ENCODE measurements around the gene IKZF1. TPM values are rescaled to one million over a fixed set of nuclear protein-coding genes. Genes with fewer than 3 reads are reported as not detected.

IKZF1 gene
- polyA plus RNA-seq, 2 donors: 1.0 to 1.1 TPM

DNA sequence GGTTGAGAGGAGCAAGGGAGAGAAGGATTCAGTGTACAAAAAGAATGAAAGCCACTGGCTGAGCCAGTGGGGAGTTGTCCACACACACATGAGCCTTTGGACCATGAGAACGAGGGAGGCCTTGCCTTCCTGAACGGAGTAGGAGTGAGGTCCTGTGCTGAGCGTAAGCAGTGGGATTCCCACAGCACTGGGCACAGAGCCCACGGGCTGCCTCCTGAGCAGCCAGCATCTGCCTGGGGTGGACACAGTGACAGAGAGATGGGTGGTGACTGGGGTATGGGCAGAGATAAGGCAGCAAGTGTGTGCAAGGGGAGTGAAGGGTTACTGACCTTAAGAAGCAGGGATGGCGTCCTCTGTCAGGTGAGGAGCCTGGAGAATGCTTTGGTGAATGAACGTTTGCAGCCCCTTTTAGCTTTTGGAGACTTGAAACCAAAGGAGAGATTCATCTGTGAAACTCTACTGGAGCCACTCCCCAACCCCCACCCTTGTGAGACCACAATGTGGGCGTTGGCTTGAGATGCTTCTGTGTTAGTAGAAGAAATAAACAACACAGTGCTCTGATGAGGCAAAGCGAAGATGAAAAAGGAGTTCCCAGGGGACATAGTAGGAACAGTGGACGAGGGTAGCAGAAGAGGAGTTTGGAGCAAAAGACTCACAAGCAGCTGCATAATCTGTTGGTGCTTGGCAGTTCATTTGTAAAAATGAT is 89.2 kb downstream of the IKZF1 start:
- H3K4me1 ChIP-seq (ENCODE audit: control insufficient read depth in 2 of 2, insufficient read depth in 2 of 2, low read length in 1 of 2): peaks cover 0 to 3% of the 10 kb centered on the region in 2 donors
- H3K27ac ChIP-seq (ENCODE audit: low read depth in 2 of 2, low read length in 1 of 2): no peak overlapping the region
- no peaks in the 10 kb centered on the region for H3K27me3 ChIP-seq (ENCODE audit: control insufficient read depth in 1 of 2, insufficient read depth in 2 of 2, low read length in 2 of 2)
- 62 to 64% methylated on average over 9 of the region's 9 CpGs for WGBS, 2 donors
- no peaks in the 10 kb centered on the region for H3K9me3 ChIP-seq (ENCODE audit: control insufficient read depth in 2 of 2, insufficient read depth in 1 of 2, low read depth in 1 of 2, low read length in 1 of 2)
- no peaks in the 10 kb centered on the region for H3K36me3 ChIP-seq (ENCODE audit: control insufficient read depth in 2 of 2, insufficient read depth in 2 of 2, low read length in 1 of 2)
- no peak overlapping the region for H3K4me3 ChIP-seq (ENCODE audit: low read depth in 1 of 2, low read length in 2 of 2)

DNA sequence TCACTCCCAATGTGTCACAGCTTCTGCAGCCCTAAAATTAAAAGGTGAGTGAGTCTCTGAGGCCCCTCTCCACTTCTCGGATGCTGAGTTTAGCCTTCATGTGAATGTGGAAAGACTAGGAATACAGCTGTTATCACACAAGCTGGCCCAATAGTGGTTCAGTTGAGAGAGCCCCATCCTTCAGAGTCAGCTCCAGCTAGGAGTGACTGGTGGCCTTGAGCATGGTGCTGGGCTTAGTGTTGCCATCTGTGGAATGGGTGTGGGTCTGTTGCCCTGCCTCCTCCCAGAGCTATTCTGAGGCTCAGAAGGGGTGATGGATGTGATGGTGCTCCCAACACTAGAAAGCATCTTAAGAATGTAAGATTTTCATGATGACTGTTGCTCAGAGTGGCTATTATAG is 89.8 kb downstream of the IKZF1 start:
- H3K4me3 ChIP-seq (ENCODE audit: low read depth in 1 of 2, low read length in 2 of 2): no peak overlapping the region
- H3K9me3 ChIP-seq (ENCODE audit: control insufficient read depth in 2 of 2, insufficient read depth in 1 of 2, low read depth in 1 of 2, low read length in 1 of 2): no peaks in the 10 kb centered on the region
- H3K27me3 ChIP-seq (ENCODE audit: control insufficient read depth in 1 of 2, insufficient read depth in 2 of 2, low read length in 2 of 2): no peaks in the 10 kb centered on the region
- H3K27ac ChIP-seq (ENCODE audit: low read depth in 2 of 2, low read length in 1 of 2): no peak overlapping the region
- H3K4me1 ChIP-seq (ENCODE audit: control insufficient read depth in 2 of 2, insufficient read depth in 2 of 2, low read length in 1 of 2): peaks cover 0 to 3% of the 10 kb centered on the region in 2 donors
- H3K36me3 ChIP-seq (ENCODE audit: control insufficient read depth in 2 of 2, insufficient read depth in 2 of 2, low read length in 1 of 2): no peaks in the 10 kb centered on the region
- 88 to 92% methylated on average over 1 of the region's 1 CpG for WGBS, 2 donors

DNA sequence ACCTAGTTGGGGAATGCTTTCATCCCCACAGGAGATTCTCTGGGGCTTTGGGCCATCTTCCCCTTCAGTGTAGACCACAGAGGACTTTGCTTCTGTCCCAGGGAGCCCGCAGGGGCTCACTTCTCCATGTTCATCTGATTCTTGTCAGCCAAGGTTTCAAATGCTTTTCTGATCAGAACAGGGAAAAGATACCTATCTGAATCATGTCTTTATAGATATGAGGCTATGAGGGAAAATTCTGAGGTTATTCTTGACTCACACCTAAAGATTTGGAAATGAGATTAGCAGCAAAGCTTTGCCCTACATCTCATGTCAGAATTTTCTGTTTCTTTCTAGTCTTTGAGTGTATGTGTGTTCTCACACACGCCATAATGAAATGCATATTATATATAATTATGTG is 92.3 kb downstream of the IKZF1 start:
- H3K9me3 ChIP-seq (ENCODE audit: control insufficient read depth in 2 of 2, insufficient read depth in 1 of 2, low read depth in 1 of 2, low read length in 1 of 2): peaks cover 0 to 4% of the 10 kb centered on the region in 2 donors
- H3K36me3 ChIP-seq (ENCODE audit: control insufficient read depth in 2 of 2, insufficient read depth in 2 of 2, low read length in 1 of 2): peaks cover 0 to 5% of the 10 kb centered on the region in 2 donors
- peaks cover 7 to 12% of the 10 kb centered on the region in 2 donors for H3K4me1 ChIP-seq (ENCODE audit: control insufficient read depth in 2 of 2, insufficient read depth in 2 of 2, low read length in 1 of 2)
- no peak overlapping the region for H3K27ac ChIP-seq (ENCODE audit: low read depth in 2 of 2, low read length in 1 of 2)
- WGBS, 2 donors: 77 to 80% methylated on average over 2 of the region's 2 CpGs
- no peak overlapping the region for H3K4me3 ChIP-seq (ENCODE audit: low read depth in 1 of 2, low read length in 2 of 2)
- H3K27me3 ChIP-seq (ENCODE audit: control insufficient read depth in 1 of 2, insufficient read depth in 2 of 2, low read length in 2 of 2): no peaks in the 10 kb centered on the region

DNA sequence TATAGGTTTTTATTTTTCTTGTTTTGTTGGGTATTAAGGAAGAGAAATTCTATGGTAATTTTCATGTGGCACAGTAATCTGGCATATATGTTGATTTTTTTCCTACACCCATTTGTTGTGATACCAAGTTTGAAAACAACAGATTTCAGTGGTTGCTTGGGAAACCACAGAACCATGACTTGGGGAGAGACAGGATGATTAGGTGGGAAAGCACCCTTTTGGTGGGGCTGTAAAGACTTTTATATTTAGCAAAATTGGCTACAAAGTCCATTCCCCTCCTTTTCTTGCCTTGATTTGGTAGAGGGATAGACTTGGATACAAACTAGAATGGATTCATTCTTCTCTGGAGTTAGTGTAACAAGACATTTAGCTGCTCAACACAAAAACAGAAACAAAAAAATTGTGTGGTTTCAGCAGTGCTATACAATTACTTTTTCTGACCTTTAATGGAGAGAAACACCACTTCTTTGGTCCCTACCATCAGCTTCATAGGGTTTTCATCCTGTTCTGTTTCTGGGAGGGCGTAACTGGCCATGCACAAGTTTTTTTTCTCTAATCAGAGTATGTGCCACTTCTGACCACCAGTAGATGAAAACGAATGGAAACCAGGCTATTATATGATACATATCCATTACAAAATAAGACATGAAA is 92.9 kb downstream of the IKZF1 start:
- H3K4me1 ChIP-seq (ENCODE audit: control insufficient read depth in 2 of 2, insufficient read depth in 2 of 2, low read length in 1 of 2): peaks cover 7 to 12% of the 10 kb centered on the region in 2 donors
- H3K4me3 ChIP-seq (ENCODE audit: low read depth in 1 of 2, low read length in 2 of 2): no peak overlapping the region
- WGBS, 2 donors: 77 to 85% methylated on average over 2 of the region's 2 CpGs
- no peak overlapping the region for H3K27ac ChIP-seq (ENCODE audit: low read depth in 2 of 2, low read length in 1 of 2)
- peaks cover 0 to 4% of the 10 kb centered on the region in 2 donors for H3K9me3 ChIP-seq (ENCODE audit: control insufficient read depth in 2 of 2, insufficient read depth in 1 of 2, low read depth in 1 of 2, low read length in 1 of 2)
- H3K36me3 ChIP-seq (ENCODE audit: control insufficient read depth in 2 of 2, insufficient read depth in 2 of 2, low read length in 1 of 2): peaks cover 0 to 5% of the 10 kb centered on the region in 2 donors
- H3K27me3 ChIP-seq (ENCODE audit: control insufficient read depth in 1 of 2, insufficient read depth in 2 of 2, low read length in 2 of 2): no peaks in the 10 kb centered on the region

DNA sequence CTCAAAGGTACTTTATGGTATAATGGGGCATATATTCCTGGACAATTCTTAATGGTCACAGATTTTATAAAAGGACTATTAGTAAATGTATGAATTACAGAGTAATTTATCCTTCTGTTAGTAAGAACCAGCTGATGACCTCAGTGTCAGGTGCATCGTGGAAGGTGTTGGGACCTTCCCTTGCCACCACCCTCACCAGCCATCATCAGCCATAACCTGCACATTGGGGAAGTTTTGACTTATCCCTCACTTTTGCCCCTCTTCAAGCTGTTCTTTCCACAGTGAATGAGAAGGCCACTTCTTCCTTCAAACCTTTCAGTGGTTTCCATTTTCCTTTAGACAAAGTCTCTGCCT is 93.4 kb downstream of the IKZF1 start:
- Histone ChIP-seq H3K9me3 (ENCODE audit: control insufficient read depth in 2 of 2, insufficient read depth in 1 of 2, low read depth in 1 of 2, low read length in 1 of 2) (peaks cover 0 to 4% of the 10 kb centered on the region in 2 donors), H3K4me3 (ENCODE audit: low read depth in 1 of 2, low read length in 2 of 2) (no peak overlapping the region), H3K27ac (ENCODE audit: low read depth in 2 of 2, low read length in 1 of 2) (no peak overlapping the region), H3K27me3 (ENCODE audit: control insufficient read depth in 1 of 2, insufficient read depth in 2 of 2, low read length in 2 of 2) (no peaks in the 10 kb centered on the region), H3K4me1 (ENCODE audit: control insufficient read depth in 2 of 2, insufficient read depth in 2 of 2, low read length in 1 of 2) (peaks cover 7 to 12% of the 10 kb centered on the region in 2 donors), H3K36me3 (ENCODE audit: control insufficient read depth in 2 of 2, insufficient read depth in 2 of 2, low read length in 1 of 2) (peaks cover 0 to 5% of the 10 kb centered on the region in 2 donors)
- WGBS, 2 donors: 69 to 85% methylated on average over 1 of the region's 1 CpG

DNA sequence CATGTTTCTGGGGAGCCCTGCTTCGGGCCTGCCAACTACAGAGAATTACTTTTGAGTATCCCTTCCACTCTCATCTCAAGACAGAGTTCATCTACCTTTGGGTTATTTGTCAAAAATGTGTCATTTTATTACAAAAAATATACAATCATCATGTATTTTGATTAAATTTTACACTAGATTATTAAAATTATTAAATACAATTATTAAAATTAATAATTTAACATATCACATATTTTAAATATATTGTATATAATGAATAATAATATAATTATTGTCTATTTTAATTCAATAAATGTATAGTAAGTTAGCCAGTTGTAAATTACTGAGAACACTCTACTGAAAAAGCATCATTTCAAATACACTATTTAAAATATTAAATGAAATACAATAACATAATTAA is 94.7 kb downstream of the IKZF1 start:
- Histone ChIP-seq H3K27me3 (ENCODE audit: control insufficient read depth in 1 of 2, insufficient read depth in 2 of 2, low read length in 2 of 2) (no peaks in the 10 kb centered on the region), H3K4me1 (ENCODE audit: control insufficient read depth in 2 of 2, insufficient read depth in 2 of 2, low read length in 1 of 2) (peaks cover 7 to 9% of the 10 kb centered on the region in 2 donors), H3K9me3 (ENCODE audit: control insufficient read depth in 2 of 2, insufficient read depth in 1 of 2, low read depth in 1 of 2, low read length in 1 of 2) (peaks cover 0 to 4% of the 10 kb centered on the region in 2 donors), H3K27ac (ENCODE audit: low read depth in 2 of 2, low read length in 1 of 2) (no peak overlapping the region), H3K36me3 (ENCODE audit: control insufficient read depth in 2 of 2, insufficient read depth in 2 of 2, low read length in 1 of 2) (peaks cover 0 to 5% of the 10 kb centered on the region in 2 donors), H3K4me3 (ENCODE audit: low read depth in 1 of 2, low read length in 2 of 2) (no peak overlapping the region)
- 90 to 93% methylated on average over 1 of the region's 1 CpG for WGBS, 2 donors

DNA sequence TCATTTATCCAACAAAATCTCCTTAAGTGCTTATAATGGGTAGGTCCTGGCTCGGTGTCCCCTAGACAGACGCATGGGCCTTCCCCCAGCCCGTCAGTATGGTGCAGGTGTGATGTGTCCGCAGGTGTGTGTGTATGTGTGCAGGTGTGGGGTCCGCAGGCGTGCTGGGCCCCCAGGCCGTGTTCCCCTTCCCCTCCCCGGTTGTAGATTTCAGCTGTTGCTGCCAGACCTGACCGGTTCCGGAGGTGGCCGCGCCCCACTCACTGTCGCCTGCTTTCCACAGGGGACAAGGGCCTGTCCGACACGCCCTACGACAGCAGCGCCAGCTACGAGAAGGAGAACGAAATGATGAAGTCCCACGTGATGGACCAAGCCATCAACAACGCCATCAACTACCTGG is 95.1 kb downstream of the IKZF1 start:
- H3K4me1 ChIP-seq (ENCODE audit: control insufficient read depth in 2 of 2, insufficient read depth in 2 of 2, low read length in 1 of 2): peaks cover 7 to 9% of the 10 kb centered on the region in 2 donors
- peaks cover 0 to 5% of the 10 kb centered on the region in 2 donors for H3K36me3 ChIP-seq (ENCODE audit: control insufficient read depth in 2 of 2, insufficient read depth in 2 of 2, low read length in 1 of 2)
- no peak overlapping the region for H3K4me3 ChIP-seq (ENCODE audit: low read depth in 1 of 2, low read length in 2 of 2)
- no peak overlapping the region for H3K27ac ChIP-seq (ENCODE audit: low read depth in 2 of 2, low read length in 1 of 2)
- WGBS, 2 donors: 57 to 64% methylated on average over 21 of the region's 21 CpGs
- peaks cover 0 to 4% of the 10 kb centered on the region in 2 donors for H3K9me3 ChIP-seq (ENCODE audit: control insufficient read depth in 2 of 2, insufficient read depth in 1 of 2, low read depth in 1 of 2, low read length in 1 of 2)
- no peaks in the 10 kb centered on the region for H3K27me3 ChIP-seq (ENCODE audit: control insufficient read depth in 1 of 2, insufficient read depth in 2 of 2, low read length in 2 of 2)

DNA sequence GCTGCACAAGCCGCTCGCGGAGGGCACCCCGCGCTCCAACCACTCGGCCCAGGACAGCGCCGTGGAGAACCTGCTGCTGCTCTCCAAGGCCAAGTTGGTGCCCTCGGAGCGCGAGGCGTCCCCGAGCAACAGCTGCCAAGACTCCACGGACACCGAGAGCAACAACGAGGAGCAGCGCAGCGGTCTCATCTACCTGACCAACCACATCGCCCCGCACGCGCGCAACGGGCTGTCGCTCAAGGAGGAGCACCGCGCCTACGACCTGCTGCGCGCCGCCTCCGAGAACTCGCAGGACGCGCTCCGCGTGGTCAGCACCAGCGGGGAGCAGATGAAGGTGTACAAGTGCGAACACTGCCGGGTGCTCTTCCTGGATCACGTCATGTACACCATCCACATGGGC is 95.6 kb downstream of the IKZF1 start:
- peaks cover 0 to 4% of the 10 kb centered on the region in 2 donors for H3K9me3 ChIP-seq (ENCODE audit: control insufficient read depth in 2 of 2, insufficient read depth in 1 of 2, low read depth in 1 of 2, low read length in 1 of 2)
- H3K4me3 ChIP-seq (ENCODE audit: low read depth in 1 of 2, low read length in 2 of 2): no peak overlapping the region
- H3K27me3 ChIP-seq (ENCODE audit: control insufficient read depth in 1 of 2, insufficient read depth in 2 of 2, low read length in 2 of 2): no peaks in the 10 kb centered on the region
- peaks cover 0 to 5% of the 10 kb centered on the region in 2 donors for H3K36me3 ChIP-seq (ENCODE audit: control insufficient read depth in 2 of 2, insufficient read depth in 2 of 2, low read length in 1 of 2)
- H3K4me1 ChIP-seq (ENCODE audit: control insufficient read depth in 2 of 2, insufficient read depth in 2 of 2, low read length in 1 of 2): peaks cover 7 to 9% of the 10 kb centered on the region in 2 donors
- WGBS, 2 donors: 26 to 30% methylated on average over 41 of the region's 41 CpGs
- no peak overlapping the region for H3K27ac ChIP-seq (ENCODE audit: low read depth in 2 of 2, low read length in 1 of 2)

DNA sequence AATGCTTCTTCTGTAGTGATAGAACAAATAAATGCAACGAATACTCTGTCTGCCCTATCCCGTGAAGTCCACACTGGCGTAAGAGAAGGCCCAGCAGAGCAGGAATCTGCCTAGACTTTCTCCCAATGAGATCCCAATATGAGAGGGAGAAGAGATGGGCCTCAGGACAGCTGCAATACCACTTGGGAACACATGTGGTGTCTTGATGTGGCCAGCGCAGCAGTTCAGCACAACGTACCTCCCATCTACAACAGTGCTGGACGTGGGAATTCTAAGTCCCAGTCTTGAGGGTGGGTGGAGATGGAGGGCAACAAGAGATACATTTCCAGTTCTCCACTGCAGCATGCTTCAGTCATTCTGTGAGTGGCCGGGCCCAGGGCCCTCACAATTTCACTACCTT is 99.9 kb downstream of the IKZF1 start:
- H3K27me3 ChIP-seq (ENCODE audit: control insufficient read depth in 1 of 2, insufficient read depth in 2 of 2, low read length in 2 of 2): no peaks in the 10 kb centered on the region
- peaks cover 0 to 5% of the 10 kb centered on the region in 2 donors for H3K36me3 ChIP-seq (ENCODE audit: control insufficient read depth in 2 of 2, insufficient read depth in 2 of 2, low read length in 1 of 2)
- WGBS, 2 donors: 77 to 84% methylated on average over 7 of the region's 7 CpGs
- H3K4me1 ChIP-seq (ENCODE audit: control insufficient read depth in 2 of 2, insufficient read depth in 2 of 2, low read length in 1 of 2): peaks cover 7 to 9% of the 10 kb centered on the region in 2 donors
- no peak overlapping the region for H3K4me3 ChIP-seq (ENCODE audit: low read depth in 1 of 2, low read length in 2 of 2)
- peaks cover 0 to 4% of the 10 kb centered on the region in 2 donors for H3K9me3 ChIP-seq (ENCODE audit: control insufficient read depth in 2 of 2, insufficient read depth in 1 of 2, low read depth in 1 of 2, low read length in 1 of 2)
- H3K27ac ChIP-seq (ENCODE audit: low read depth in 2 of 2, low read length in 1 of 2): no peak overlapping the region
